SKM-1 (cell line): ENCODE measurements around the gene COA1.
"Not testable (repeated sequence)": the region's sequence is repeated elsewhere in the genome, so short reads cannot be mapped to it uniquely, and the experiment has no call there.

ENCODE experiments used
- DNase-seq: peaks from one replicate; lab custom pipeline; 2025; ENCODE audit not compliant: unreplicated experiment; lab: John Stamatoyannopoulos, UW

The COA1 gene

GRCh38 chr7:43631559-43631958, 97.8 kb downstream of the COA1 start:
- no peak for DNase-seq

- no peak for DNase-seq
Observed at GRCh38 chr7:43630482-43630881, 98.8 kb downstream of the COA1 start.

- no peak for DNase-seq
Observed at GRCh38 chr7:43629857-43630256, 99.5 kb downstream of the COA1 start.

- no peak for DNase-seq
Observed at GRCh38 chr7:43628431-43628830, 100.9 kb downstream of the COA1 start.

GRCh38 chr7:43627798-43628197, 101.5 kb downstream of the COA1 start:
- not testable (repeated sequence) for DNase-seq

GRCh38 chr7:43626695-43627094, 102.6 kb downstream of the COA1 start:
- no peak for DNase-seq

- no peak for DNase-seq
Observed at GRCh38 chr7:43625980-43626379, 103.3 kb downstream of the COA1 start.

- no peak for DNase-seq
Observed at GRCh38 chr7:43625453-43625852, 103.9 kb downstream of the COA1 start.

GRCh38 chr7:43624156-43624555, 105.2 kb downstream of the COA1 start:
- no peak for DNase-seq

- DNase-seq: no peak
Observed at GRCh38 chr7:43621729-43622448, 107.4 kb downstream of the COA1 start.

- DNase-seq: no peak
Observed at GRCh38 chr7:43619213-43620012, 109.9 kb downstream of the COA1 start.

- DNase-seq: no peak
Observed at GRCh38 chr7:43618073-43618472, 111.2 kb downstream of the COA1 start.

- no peak for DNase-seq
Observed at GRCh38 chr7:43616977-43617376, 112.3 kb downstream of the COA1 start.

- no peak for DNase-seq
Observed at GRCh38 chr7:43615558-43616145, 113.7 kb downstream of the COA1 start.

GRCh38 chr7:43612599-43613589, 116.4 kb downstream of the COA1 start:
- DNase-seq: no peak

- DNase-seq: no peak
Observed at GRCh38 chr7:43612128-43612527, 117.2 kb downstream of the COA1 start.

GRCh38 chr7:43609097-43609496, 120.2 kb downstream of the COA1 start:
- DNase-seq: no peak

GRCh38 chr7:43604251-43604650, 125.1 kb downstream of the COA1 start:
- DNase-seq: no peak

GRCh38 chr7:43602256-43602655, 127.1 kb downstream of the COA1 start:
- DNase-seq: no peak

GRCh38 chr7:43600056-43600455, 129.3 kb downstream of the COA1 start:
- no peak for DNase-seq

GRCh38 chr7:43596426-43596825, 132.9 kb downstream of the COA1 start:
- DNase-seq: not testable (repeated sequence)
